ENCODE measurements around the gene ZNF547.

ZNF547 gene

GRCh38 chr19:57334191-57334590 is 29.2 kb upstream of the ZNF547 start:
- H3K4me3 ChIP-seq (ENCODE audit: insufficient read depth, low read length, poor library complexity, severe bottlenecking), result no peak overlapping the region
- TF ChIP-seq EZH2phosphoT487 (conservative IDR thresholded peaks at IDR 0.05; ENCODE audit: low read length) (no peak), CTCF (IDR thresholded peaks at IDR 0.05; ENCODE audit: insufficient read depth, low read length, poor library complexity, severe bottlenecking) (no peak)

GRCh38 chr19:57338877-57339276 is 24.5 kb upstream of the ZNF547 start:
- TF ChIP-seq EZH2phosphoT487 (conservative IDR thresholded peaks at IDR 0.05; ENCODE audit: low read length), result no peak
- no peak for TF ChIP-seq CTCF (IDR thresholded peaks at IDR 0.05; ENCODE audit: insufficient read depth, low read length, poor library complexity, severe bottlenecking)
- no peak overlapping the region for H2AFZ ChIP-seq (ENCODE audit: low read depth, low read length, severe bottlenecking)
- no peaks in the 10 kb centered on the region for H3K79me2 ChIP-seq (ENCODE audit: insufficient read depth, low read length)
- no peak overlapping the region for H3K4me3 ChIP-seq (ENCODE audit: insufficient read depth, low read length, poor library complexity, severe bottlenecking)
- no peaks in the 10 kb centered on the region for H3K27me3 ChIP-seq (ENCODE audit: low read length)
- no peaks in the 10 kb centered on the region for H4K20me1 ChIP-seq (ENCODE audit: low read depth, low read length)
- H3K9me2 ChIP-seq (replicated peaks; ENCODE audit: insufficient read depth, low read length), result no peaks in the 10 kb centered on the region
- no peaks in the 10 kb centered on the region for H3K9me3 ChIP-seq (ENCODE audit: insufficient read depth, low read length)
- H3K27ac ChIP-seq (ENCODE audit: low read depth, low read length), result no peak overlapping the region
- H3K4me2 ChIP-seq (ENCODE audit: low read depth, low read length, poor library complexity, severe bottlenecking), result no peak overlapping the region
- H3K9ac ChIP-seq (ENCODE audit: low read length), result no peak overlapping the region
- no peaks in the 10 kb centered on the region for H3K36me3 ChIP-seq (ENCODE audit: low read length)
- no peaks in the 10 kb centered on the region for H3F3A ChIP-seq (ENCODE audit: insufficient read depth)

More at GRCh38 chr19:57334191-57334590, 29.2 kb upstream of the ZNF547 start:
- H3K79me2 ChIP-seq (ENCODE audit: insufficient read depth, low read length), result no peaks in the 10 kb centered on the region
- no peaks in the 10 kb centered on the region for H3K9me3 ChIP-seq (ENCODE audit: insufficient read depth, low read length)
- no peaks in the 10 kb centered on the region for H3K9me2 ChIP-seq (replicated peaks; ENCODE audit: insufficient read depth, low read length)
- no peak overlapping the region for H3K27ac ChIP-seq (ENCODE audit: low read depth, low read length)
- H4K20me1 ChIP-seq (ENCODE audit: low read depth, low read length), result no peaks in the 10 kb centered on the region
- H3K36me3 ChIP-seq (ENCODE audit: low read length), result peaks cover 6% of the 10 kb centered on the region; the same call in 1 of the 2 replicates
- no peaks in the 10 kb centered on the region for H3K27me3 ChIP-seq (ENCODE audit: low read length)
- no peak overlapping the region for H2AFZ ChIP-seq (ENCODE audit: low read depth, low read length, severe bottlenecking)
- no peak overlapping the region for H3K9ac ChIP-seq (ENCODE audit: low read length)
- H3K4me2 ChIP-seq (ENCODE audit: low read depth, low read length, poor library complexity, severe bottlenecking), result no peak overlapping the region
- no peaks in the 10 kb centered on the region for H3F3A ChIP-seq (ENCODE audit: insufficient read depth)

- Histone ChIP-seq H3K36me3 (ENCODE audit: low read length) (no peaks in the 10 kb centered on the region), H4K20me1 (ENCODE audit: low read depth, low read length) (peaks cover 3% of the 10 kb centered on the region; the same call in 1 of the 2 replicates), H3K79me2 (ENCODE audit: insufficient read depth, low read length) (no peaks in the 10 kb centered on the region), H3K9me3 (ENCODE audit: insufficient read depth, low read length) (no peaks in the 10 kb centered on the region), H3K27me3 (ENCODE audit: low read length) (no peaks in the 10 kb centered on the region), H2AFZ (ENCODE audit: low read depth, low read length, severe bottlenecking) (no peak overlapping the region), H3K4me2 (ENCODE audit: low read depth, low read length, poor library complexity, severe bottlenecking) (no peak overlapping the region), H3F3A (ENCODE audit: insufficient read depth) (no peaks in the 10 kb centered on the region), H3K9me2 (replicated peaks; ENCODE audit: insufficient read depth, low read length) (no peaks in the 10 kb centered on the region), H3K4me3 (ENCODE audit: insufficient read depth, low read length, poor library complexity, severe bottlenecking) (no peak overlapping the region), H3K9ac (ENCODE audit: low read length) (no peak overlapping the region), H3K27ac (ENCODE audit: low read depth, low read length) (no peak overlapping the region)
- TF ChIP-seq EZH2phosphoT487 (conservative IDR thresholded peaks at IDR 0.05; ENCODE audit: low read length), result no peak
- TF ChIP-seq CTCF (IDR thresholded peaks at IDR 0.05; ENCODE audit: insufficient read depth, low read length, poor library complexity, severe bottlenecking), result no peak
These were observed 20.8 kb upstream of the ZNF547 start for GRCh38 chr19:57342582-57342981.
